HG02610 (cell line): ENCODE data around the gene DCLK1.

Experiments used
- ATAC-seq: cut with Tn5 transposase; IDR thresholded peaks from one replicate; pipeline ENCODE4 v1.9.1; 2021; ENCODE audit warnings: mild to moderate bottlenecking, moderate library complexity; ENCODE audit not compliant: unreplicated experiment

DCLK1 gene

DNA sequence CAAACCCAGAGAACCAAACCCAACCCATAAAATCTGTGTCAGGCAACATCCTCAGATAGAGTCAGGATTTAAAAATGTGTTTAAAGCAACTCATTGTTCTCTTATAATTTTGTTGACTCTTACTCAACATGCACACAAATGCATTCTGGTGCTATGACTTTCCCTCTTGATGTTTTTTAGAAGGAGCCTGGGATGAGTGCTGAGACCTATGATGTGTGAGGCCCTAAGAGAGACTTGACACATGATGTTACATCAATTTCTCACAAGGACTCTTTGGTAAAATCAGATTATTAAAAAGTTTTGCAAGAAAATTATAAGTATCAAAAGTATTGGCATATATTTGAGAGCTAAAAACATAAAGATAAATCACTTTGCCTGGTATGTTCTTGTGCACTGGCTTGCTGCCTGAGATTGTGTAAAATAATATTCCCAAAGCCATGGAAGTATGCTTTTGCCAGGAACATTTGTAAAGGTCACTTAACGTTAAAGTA is 173.9 kb downstream of the DCLK1 start:
- ATAC-seq: no peak

DNA sequence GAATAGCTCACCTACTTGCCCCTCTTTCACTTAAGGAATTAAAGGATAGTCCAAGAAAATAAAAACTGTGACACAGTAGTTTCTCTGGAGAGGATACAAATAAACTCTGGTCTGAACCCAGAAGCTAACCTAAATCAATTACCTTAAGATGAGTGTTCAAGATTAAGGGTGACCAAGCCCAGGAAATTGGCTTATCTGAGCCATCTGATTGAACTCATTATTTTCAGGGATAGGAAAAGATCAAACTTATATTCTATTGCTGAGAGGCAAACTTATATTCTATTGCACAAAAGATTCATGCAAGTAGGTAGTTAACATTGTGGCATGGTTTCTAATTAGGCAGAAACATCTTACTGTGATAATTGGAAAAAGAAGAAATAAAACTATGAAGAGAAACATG is 175.1 kb downstream of the DCLK1 start:
- ATAC-seq: no peak

DNA sequence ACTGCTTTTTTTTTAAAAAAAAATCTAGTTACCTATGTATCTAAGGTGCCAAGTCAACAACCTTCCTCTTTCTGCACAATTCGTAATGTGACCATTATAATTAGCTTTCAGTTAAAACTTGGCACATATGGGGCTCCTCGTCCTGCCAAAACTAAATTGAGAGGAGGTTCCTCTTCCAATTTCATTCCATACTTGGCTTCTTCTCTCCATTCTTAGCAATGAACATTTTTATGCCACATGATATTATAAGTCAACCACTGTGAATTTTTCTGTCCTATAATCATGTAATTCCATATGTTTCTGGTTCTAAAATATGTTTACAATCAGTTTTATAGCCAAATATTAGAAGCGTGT is 177.0 kb downstream of the DCLK1 start:
- ATAC-seq: no peak

DNA sequence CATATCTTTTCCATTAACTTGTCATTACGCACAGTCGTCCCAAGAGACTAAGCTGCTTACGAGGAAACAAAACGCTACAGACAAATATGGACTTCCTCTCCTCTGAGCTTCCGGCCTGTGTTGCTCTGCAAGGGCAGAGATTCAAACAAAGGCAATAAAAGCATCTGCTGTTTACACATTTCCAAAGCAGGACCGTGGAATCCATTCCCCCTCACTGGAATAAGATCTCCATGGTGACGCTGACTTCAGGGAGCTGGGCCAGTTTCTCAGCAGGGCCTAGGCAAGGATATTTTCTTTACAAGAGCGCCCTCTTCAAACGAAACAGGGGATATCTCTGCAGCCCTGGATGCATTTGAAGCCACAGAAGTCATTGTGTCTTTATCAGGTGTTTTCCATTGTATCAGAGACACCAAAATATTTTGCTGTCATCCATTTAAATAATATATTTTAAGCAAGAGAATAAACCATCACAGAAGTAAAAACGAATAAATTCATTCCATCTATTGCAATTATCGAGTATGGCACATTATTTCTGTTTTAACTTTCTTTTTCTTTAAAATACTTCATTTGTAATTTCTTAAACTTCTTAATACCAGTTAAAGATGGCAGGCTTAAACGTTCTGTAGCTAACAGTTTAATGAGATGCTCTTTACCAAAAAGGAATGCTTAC is 177.5 kb downstream of the DCLK1 start:
- peak; percentile 70 for ATAC-seq

DNA sequence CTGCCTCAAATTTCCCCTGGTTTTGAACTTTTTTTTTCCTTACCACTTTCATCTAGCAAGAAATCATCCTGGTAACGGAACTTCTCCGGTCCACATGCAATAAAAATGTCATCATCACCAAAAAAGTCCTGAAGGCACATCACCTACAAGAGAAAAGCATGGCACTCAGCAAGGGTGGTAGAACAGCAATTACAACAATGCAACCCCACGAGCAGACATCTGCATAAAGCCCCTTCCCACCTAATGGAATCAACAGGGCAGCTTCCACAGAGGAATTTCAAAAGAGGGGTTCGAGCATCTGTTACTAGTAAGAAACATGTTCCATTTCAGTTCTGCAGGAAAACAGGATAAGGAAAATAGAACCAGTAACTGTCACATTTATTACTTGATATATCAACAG is 183.9 kb downstream of the DCLK1 start:
- no peak for ATAC-seq

DNA sequence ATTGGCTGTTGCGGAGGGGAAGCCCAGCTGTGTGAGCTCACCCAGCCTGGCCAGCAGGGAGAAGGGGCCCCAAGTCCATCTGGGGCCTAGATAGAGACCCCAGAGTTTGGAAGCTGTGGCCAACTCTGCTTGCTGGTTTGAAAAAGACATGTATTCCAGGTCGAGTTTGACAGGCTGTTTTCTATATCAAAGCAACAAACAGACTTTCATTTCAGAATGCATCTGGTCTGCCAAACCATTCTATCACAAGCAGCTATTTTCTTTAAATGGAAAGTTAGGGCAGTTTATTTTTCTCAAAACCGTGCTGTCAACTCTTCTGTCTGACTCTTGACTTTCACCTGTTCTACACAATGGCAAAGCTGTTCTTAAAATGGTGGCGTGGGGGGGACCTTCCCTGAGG is 185.8 kb downstream of the DCLK1 start:
- ATAC-seq: no peak

DNA sequence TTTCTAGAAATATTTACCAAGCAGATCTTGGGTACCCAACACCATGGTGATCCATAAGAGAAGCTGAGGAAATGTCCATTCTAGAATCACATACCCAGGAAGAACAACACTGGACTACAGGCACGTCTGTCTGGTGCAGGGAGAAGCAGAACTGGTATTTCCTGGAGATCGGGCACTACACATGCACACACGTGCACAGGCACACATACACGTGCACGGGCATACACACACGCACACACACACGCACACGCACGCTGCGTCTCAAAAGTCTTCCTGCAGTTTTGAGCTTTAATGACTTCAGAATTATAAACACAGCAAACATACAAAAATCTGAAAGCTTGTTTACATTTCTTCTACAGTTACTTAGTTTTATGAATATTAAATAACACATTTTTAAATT is 189.8 kb downstream of the DCLK1 start:
- ATAC-seq: no peak

DNA sequence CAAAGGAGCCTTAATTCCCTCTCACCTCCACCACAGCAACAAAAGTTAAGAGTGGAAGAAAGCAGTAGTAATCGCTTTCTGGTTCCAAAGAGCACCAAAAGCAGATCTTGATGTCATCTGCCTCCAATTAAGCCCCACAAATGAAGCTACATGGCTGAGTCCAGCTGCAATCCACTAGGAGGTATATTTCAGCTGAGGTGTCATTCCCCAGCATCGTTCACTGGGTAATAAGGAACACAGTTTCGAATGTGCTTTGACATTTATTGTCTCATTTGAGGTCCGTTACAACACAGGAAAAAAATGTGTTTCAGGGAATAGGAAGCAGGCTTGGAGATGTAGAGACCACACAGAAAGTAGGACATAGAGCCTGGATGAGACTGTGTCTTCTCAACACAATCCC is 190.4 kb downstream of the DCLK1 start:
- no peak for ATAC-seq

DNA sequence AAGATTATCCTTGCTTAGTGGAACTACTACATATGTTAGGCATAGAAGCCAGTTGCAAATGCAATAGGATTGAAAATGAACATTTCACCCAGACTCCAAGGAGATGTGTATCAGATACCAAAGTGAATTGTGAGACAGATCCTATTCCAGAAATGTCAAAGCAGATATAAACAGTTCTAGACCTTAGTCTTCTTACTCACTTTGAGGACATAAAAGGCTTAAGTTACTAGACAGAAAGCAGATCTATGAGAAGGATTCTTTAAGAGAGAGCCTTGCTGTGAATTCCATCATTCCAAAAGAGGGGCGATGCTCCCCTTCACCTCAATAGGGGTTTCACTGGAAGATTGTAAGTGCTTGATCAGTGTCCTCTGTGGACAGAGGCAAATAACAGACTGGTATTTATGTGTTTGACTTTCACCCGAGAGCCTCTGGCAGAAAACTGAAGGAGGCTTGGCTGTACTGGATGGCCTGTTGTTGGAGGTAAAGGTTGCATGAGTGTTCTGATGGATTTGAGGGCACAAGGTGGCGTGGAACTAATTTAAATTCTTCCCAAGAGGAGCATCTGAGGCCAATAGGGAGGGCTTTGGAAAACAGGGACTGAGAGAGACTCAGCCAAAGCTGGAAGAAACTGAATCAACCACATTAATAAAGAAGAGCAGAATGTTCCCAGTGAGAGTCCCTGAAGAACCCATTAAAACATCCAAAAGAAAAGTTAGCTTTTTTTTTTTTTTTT is 194.8 kb downstream of the DCLK1 start:
- ATAC-seq: no peak

DNA sequence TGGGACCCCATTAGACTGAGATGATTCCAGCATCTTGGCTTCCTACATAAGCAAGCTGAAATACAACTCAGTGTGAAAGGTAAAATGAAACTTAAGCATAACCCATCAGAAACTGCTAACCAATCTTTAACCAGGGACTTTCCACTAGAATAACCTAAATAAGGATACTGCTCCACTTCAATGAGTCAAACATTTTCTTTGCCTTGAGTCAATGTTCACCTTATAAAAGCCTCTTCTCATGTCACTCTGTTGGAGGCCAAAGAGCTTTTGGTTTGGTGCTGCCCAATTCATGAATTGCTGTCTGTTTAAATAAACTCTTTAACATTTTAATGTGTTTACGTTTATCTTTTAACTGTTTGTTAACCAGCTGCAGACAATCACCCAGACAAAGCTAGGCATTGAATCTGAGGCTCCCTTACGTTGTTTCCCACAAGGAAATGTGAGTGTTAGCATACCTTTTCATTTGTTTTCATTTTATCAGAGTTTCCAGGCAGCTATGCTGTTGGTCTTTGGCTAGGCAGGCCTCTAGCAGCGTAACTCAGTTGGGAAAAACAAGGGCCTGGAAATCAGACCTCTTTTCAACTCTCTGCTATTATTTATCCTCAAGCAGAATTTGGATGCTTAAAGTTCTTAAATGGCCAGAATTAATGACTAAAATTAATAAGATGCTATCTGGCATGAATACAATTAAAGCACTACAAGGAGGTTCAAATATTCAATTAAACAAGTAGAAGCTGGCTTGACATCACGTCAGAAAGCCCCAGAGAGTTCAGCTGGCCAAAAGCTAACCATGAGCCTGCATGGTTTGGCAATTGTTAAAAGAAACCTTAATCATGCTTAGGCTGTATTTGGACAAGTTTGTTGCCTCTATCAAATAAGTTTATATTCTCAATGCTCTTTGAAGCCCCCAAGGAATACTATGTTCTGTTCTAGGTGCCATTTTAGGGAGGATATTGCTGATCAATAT is 200.2 kb downstream of the DCLK1 start:
- ATAC-seq: peak; percentile 88

DNA sequence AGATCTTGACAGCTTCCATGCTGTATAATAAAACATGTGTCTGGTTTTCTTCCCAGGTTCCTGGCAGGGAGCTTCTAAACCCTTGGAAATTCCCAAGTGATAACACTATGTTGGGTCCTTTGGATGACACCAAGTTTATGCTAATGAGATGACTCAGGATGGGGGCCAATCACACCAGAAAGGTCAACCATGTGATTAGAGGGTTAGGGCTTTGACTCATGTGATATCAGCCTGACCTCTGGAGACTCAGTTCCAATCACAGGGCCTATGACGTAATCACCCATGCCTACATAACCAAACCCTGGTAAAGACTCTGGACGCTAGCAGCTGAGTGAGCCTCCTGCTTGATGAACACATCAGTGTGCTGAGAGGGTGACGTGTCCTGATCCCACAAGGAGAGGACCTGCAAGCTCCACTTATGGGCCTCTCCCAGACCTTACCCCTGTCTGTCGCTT is 203.6 kb downstream of the DCLK1 start:
- ATAC-seq: no peak

DNA sequence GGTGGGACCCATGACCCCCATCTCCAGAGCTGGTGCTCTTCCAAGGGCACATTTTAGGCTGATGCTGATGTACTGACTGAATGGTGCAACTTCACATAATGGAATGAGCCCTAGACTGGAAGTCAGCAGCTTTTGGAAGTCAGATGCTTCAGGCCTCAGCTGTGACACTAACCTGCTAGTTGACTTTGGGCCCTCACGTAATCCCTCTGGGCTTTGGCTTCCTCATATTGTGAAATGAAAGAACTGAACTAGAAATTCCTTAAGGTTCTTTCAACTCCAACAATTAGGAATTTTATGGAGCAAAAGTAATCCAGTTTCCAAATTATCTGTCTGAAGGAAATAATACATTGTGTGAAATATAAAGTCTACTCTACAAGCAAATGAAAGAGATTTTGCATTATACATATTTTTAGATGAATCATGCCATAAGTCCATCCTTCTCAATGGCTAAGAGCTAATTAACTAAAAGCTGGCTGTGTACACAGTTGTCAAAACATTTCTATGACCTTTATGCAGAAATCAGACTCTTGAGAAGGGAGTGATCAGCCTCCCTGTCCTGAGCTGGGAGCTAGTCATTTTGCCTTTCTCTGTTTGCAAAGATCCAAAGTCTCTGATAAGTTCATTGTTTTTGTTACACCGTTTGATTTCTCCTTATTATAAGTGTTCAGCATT is 204.2 kb downstream of the DCLK1 start:
- ATAC-seq: no peak

DNA sequence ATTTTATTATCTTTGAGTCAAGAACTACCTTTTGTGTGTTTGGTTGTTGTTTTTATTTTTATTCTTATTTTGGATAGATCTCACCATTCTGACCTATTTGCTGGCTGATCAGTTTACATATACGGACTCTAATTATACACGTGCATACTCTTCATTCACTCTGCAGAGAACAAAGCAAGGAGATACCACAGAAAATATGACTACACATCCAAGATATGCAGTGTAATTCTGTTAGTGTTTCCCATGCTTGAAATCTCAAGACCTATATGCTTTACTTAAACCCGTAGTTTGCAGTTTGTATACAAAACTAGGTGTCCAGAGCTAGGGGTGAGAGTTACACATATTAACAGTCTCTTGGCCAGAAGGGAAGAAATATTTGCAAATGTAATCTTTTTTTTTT is 205.5 kb downstream of the DCLK1 start:
- no peak for ATAC-seq

DNA sequence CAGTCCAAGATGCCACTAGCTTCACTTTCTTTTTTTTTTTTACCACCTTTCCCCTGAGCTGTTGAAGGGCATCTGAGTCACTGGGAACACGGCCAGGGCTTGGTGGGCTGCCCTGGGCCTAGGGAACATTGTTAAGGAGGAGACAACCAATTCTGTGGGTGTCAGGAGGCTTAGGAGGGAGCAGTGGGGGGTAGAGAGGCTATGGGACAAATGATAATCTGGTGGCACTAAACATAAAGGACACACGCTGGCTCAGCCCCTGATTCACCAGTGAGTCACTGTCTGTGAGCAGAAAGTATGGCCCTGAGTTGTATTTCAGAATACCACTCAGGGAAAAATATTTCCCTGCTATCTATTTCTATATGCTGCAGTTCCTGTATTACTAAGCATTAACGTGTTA is 207.8 kb downstream of the DCLK1 start:
- ATAC-seq: no peak

DNA sequence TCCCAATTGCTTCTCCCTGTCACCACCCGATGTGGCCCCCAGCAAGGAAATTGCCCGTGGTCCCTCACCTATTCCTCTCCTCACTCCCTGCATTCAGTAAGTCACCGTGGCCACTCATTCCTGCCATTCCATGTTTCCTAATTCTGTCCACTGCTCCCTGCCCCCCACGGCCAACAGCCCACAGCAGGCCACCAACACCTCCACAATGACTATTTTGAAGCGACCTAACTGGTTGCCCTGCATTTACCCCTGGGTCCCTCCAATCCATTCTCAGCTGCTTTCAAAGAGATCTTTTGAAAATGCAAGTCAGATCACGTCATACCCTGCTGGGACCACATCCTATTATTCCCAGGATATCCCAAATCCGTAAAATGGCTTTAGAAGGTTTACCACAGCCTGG is 210.4 kb downstream of the DCLK1 start:
- no peak for ATAC-seq

DNA sequence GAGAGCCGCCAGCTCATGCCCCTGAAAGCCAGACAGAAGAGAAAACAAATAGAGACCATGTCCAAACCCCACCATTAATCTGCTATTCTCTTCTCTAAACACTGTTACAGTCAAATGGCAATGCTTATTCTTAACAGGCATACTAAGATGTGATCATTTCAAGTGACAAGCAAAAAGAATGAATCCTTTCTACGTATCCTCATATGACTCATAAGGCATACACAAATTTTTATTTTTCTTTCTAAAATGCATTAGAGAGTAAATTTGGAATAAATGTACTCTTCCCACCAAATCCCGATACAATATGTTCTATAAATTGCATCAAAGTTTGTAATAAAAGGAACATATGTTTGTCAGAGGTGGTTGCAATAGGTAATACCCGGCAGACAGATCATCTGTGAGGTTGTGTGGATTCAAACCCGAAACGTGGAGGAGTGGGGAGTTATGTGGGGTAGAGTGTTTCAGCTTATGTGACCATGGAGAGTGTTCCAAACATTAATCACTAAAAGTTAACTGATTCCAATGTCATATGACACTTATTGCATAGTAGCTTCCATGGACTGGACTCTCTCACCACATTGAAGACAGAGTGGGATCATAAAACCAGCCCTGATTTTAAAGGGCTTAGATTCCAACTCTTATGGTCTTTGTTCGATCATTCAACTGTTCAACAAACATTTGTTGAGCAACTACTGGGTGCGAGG is 213.1 kb downstream of the DCLK1 start:
- ATAC-seq: peak; percentile 23

DNA sequence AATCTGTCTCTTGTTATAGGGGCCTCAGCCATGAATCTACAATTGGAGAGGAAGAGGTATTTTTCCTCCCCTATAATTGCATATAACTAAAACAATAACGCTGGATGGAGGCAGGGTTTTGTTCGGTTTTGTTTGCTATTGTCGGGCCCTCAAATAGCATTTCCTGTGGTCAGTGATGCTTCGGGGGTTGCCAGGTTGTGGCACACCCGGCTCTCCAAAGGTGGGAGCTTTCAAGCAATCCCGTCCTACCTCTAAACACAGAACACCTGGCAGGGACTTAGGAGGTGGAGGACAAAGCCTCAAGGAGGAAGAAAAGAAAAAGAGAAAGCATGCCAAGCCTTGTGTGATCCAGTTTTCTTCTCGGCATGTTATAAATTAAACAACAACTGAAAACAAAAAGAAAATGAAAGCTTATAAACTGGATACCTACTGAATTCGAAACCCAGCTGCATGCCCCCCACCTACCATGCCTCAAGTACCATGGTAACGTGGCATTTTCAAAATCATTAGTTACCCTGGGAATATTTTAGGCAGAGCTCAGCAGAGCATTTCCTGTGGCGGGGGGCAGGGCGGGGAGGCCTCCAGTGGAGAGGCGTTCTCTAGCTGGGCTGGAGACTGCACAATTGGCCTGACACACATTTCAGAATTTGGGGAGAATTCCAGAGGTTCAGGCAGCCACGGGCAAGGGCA is 213.8 kb downstream of the DCLK1 start:
- peak; percentile 47 for ATAC-seq

DNA sequence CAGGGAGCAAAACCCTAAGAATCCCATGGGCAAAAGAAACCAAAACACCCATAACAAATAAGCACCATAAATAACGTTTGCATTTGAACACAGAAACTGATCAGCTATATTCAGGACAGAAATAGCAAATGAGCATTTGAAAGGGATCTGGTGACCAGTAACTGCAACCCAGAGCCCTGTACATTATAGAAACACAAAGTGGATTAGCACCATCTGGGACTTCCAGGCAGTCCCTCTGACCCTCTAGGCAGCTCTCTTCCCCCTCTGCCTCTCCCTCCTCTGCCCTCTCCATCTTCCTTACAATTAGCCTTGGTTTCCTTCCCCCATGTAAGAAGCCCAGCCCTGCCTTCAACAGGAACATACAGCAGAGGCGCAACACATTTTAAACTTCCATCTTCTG is 215.0 kb downstream of the DCLK1 start:
- no peak for ATAC-seq

DNA sequence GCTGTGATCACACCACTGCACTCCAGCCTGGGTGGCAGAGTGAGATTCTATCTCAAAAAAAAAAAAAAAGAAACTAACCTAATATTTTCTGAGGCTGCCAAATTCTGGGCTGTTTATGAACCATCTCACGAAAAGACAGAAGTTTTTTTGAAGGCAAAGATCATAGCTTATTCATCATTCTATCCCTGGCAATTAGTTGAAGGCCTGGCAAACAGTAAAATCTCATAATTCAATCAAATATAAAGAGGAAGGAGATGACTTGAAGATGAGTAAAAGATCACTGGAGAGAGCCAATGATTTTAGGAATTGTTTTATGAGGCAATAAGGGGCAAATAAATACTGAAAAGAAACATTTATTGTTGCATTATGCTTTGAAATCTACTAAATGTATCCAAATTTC is 216.5 kb downstream of the DCLK1 start:
- ATAC-seq: no peak

DNA sequence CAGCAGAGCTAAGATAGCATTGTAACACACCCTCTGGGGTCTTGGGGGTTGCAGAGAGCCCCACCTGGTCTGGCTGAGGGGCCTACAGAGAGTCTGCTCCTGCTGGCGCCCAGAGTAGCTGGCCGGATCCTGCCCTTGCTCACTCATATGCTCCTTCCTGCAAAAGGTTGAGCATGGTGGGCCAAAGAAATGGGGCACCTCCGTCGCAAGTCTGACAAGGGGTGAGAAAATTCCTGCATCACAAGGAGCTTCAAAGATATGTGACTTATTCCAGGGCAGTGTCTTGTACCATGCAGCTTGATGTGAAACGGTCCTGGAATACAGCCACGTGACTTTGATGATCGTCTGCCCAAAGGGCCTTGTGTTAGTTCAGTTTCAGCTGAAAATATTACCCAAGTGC is 218.3 kb downstream of the DCLK1 start:
- no peak for ATAC-seq
